ENCODE measurements around the gene ACD. TPM values are rescaled to one million over a fixed set of nuclear protein-coding genes. Genes with fewer than 3 reads are reported as not detected.

The ACD gene
- total RNA-seq, 1 experiment from 2014 or later = 33.6 TPM

DNA sequence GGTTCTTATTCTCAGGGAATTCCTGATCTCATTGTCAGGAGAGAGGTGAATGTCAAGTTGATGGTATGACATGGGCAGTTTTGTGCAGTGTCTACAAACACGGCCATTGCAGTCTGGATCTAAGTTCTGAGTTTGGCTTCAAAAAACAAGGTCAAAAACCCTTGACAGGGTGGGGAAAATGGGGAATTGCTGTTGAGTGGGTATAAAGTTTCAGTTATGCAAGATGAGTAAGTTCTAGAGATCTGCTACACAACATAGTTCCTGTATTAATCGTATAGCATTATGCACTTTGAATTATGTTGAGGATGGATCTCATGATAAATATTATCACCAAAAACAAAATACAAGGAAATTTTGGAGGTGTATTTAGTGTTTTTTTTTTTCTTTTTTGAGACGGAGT, 51.7 kb downstream of the ACD start:
- intact Hi-C loops (cut with micrococcal nuclease) = no loop called here
- Mint-ChIP-seq H3K4me3 (ENCODE audit: unreplicated experiment) (no peak overlapping the region), H3K36me3 (ENCODE audit: insufficient read depth, unreplicated experiment) (peaks cover 24% of the 10 kb centered on the region), H3K9me3 (ENCODE audit: unreplicated experiment) (no peaks in the 10 kb centered on the region), H3K27ac (ENCODE audit: low read depth, unreplicated experiment) (no peak overlapping the region), H3K4me1 (ENCODE audit: insufficient read depth, unreplicated experiment) (no peaks in the 10 kb centered on the region), H3K27me3 (ENCODE audit: insufficient read depth, unreplicated experiment) (no peaks in the 10 kb centered on the region)
- BruUV-seq (replicated peaks) = no TSS peak
- no peak for DNase-seq (ENCODE audit: unreplicated experiment)
- CTCF ChIA-PET = no interaction called here
- TF ChIP-seq, protein P1, sequence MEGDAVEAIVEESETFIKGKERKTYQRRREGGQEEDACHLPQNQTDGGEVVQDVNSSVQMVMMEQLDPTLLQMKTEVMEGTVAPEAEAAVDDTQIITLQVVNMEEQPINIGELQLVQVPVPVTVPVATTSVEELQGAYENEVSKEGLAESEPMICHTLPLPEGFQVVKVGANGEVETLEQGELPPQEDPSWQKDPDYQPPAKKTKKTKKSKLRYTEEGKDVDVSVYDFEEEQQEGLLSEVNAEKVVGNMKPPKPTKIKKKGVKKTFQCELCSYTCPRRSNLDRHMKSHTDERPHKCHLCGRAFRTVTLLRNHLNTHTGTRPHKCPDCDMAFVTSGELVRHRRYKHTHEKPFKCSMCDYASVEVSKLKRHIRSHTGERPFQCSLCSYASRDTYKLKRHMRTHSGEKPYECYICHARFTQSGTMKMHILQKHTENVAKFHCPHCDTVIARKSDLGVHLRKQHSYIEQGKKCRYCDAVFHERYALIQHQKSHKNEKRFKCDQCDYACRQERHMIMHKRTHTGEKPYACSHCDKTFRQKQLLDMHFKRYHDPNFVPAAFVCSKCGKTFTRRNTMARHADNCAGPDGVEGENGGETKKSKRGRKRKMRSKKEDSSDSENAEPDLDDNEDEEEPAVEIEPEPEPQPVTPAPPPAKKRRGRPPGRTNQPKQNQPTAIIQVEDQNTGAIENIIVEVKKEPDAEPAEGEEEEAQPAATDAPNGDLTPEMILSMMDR (IDR thresholded peaks at IDR 0.05; ENCODE audit: unreplicated experiment) = no peak
- POLR2A ChIA-PET = no interaction called here

Other genes with a start within 250 kb of the ACD start
- gene ZDHHC1, start 243.8 kb downstream of the ACD start, total RNA-seq (2022) = 5.9 and 7.6 TPM in 2 replicates
- gene HSD11B2, start 229.1 kb downstream of the ACD start, total RNA-seq (2022) = 0.42 and 0.86 TPM in 2 replicates
- 50.5 and 50.7 TPM in 2 replicates for gene ATP6V0D1, start 179.1 kb downstream of the ACD start, total RNA-seq (2022)
- not detected in 2 replicates for gene AGRP, start 176.7 kb downstream of the ACD start, total RNA-seq (2022)
- 43.2 and 69.1 TPM in 2 replicates for gene RIPOR1, start 131.4 kb downstream of the ACD start, total RNA-seq (2022)
- gene CTCF, start 97.7 kb downstream of the ACD start, total RNA-seq (2022) = 29.7 and 40.6 TPM in 2 replicates
- 1.6 and 1.9 TPM in 2 replicates for gene CARMIL2, start 15.1 kb downstream of the ACD start, total RNA-seq (2022)
- 3.2 and 4.5 TPM in 2 replicates for gene PARD6A, start 700 bp upstream of the ACD start, total RNA-seq (2022)
- 12.8 and 14.5 TPM in 2 replicates for gene ENKD1, start 6.5 kb upstream of the ACD start, total RNA-seq (2022)
- gene C16orf86, start 6.6 kb upstream of the ACD start, total RNA-seq (2022) = 0.54 and 0.65 TPM in 2 replicates
- 14.8 and 19.0 TPM in 2 replicates for gene GFOD2, start 59.1 kb upstream of the ACD start, total RNA-seq (2022)
- 17.2 and 21.7 TPM in 2 replicates for gene RANBP10, start 146.3 kb upstream of the ACD start, total RNA-seq (2022)
- gene TSNAXIP1, start 146.6 kb upstream of the ACD start, total RNA-seq (2022) = 1.1 and 1.5 TPM in 2 replicates
- gene THAP11, start 182.1 kb upstream of the ACD start, total RNA-seq (2022) = 18.3 and 20.5 TPM in 2 replicates
- 133 TPM in 2 replicates for gene NUTF2, start 186.7 kb upstream of the ACD start, total RNA-seq (2022)
- 30.9 and 35.5 TPM in 2 replicates for gene CENPT, start 187.4 kb upstream of the ACD start, total RNA-seq (2022)
- gene EDC4, start 212.8 kb upstream of the ACD start, total RNA-seq (2022) = 50.9 and 51.3 TPM in 2 replicates
- gene NRN1L, start 224.6 kb upstream of the ACD start, total RNA-seq (2022) = 0.81 TPM in 1 of 2 replicates, not detected in the other
- 21.7 and 27.9 TPM in 2 replicates for gene PSKH1, start 233.0 kb upstream of the ACD start, total RNA-seq (2022)